IMR-90 (cell line): ENCODE measurements around the gene ACTMAP. TPM values are rescaled to one million over a fixed set of nuclear protein-coding genes. Genes with fewer than 3 reads are reported as not detected.

Experiments
- ATAC-seq: fragments of 200-7000 bp; cut with Tn5 transposase; 2 replicates; pipeline ENCODE4 v1.9.1; 2020; ENCODE audit warnings: low read depth, mild to moderate bottlenecking, moderate library complexity
- BruUV-seq: library from RNA; stranded (reverse); fragments of 400-500 nt; replicated peaks from 2 replicates; lab custom pipeline; 2021; lab: Mats Ljungman, UMichigan
- CTCF ChIA-PET: fragments of 300-600 bp; formaldehyde crosslinking; extraction: SDS; loops from one replicate; lab custom pipeline; 2021; ENCODE audit warnings: antibody characterized with exemption; lab: Yijun Ruan, JAX
- POLR2A ChIA-PET: fragments of 300-600 bp; sonication (Branson Sonifier 250); formaldehyde crosslinking; loops from one replicate; lab custom pipeline; 2022; ENCODE audit warnings: antibody characterized with exemption; ENCODE audit not compliant: unreplicated experiment; lab: Charles Lee
- DNase-seq: peaks from one replicate; pipeline ENCODE4 v3.0.0; 2013
- H2AFZ ChIP-seq: replicated peaks from 2 replicates; pipeline ENCODE3; 2013; ENCODE audit warnings: low read length, mild to moderate bottlenecking; ENCODE audit not compliant: poor library complexity
- H2AK5ac ChIP-seq: 2 replicates; pipeline ENCODE4 v1.6.1; 2013; ENCODE audit warnings: low read depth, low read length, inconsistent platforms
- H2AK9ac ChIP-seq: replicated peaks from 2 replicates; pipeline ENCODE3; 2013; ENCODE audit warnings: mild to moderate bottlenecking, low read depth, low read length, moderate library complexity; ENCODE audit not compliant: poor library complexity
- H2BK120ac ChIP-seq: 2 replicates; pipeline ENCODE4 v1.6.1; 2013; ENCODE audit warnings: low read depth, low read length, inconsistent platforms
- H2BK15ac ChIP-seq: 3 replicates; pipeline ENCODE4 v1.6.1; 2013; ENCODE audit warnings: low read depth, low read length, inconsistent platforms
- H2BK20ac ChIP-seq: 2 replicates; pipeline ENCODE4 v1.6.1; 2013; ENCODE audit warnings: low read depth, mild to moderate bottlenecking, inconsistent platforms, low read length, moderate library complexity
- H2BK5ac ChIP-seq: 2 replicates; pipeline ENCODE4 v1.6.1; 2013; ENCODE audit warnings: mild to moderate bottlenecking, low read depth, low read length, inconsistent platforms; ENCODE audit not compliant: poor library complexity, severe bottlenecking
- H3K14ac ChIP-seq: replicated peaks from 2 replicates; pipeline ENCODE4 v1.6.1; 2013; ENCODE audit warnings: low read depth, low read length, inconsistent platforms
- H3K18ac ChIP-seq: 2 replicates; pipeline ENCODE4 v1.6.1; 2013; ENCODE audit warnings: low read depth, low read length, control low read depth
- H3K23ac ChIP-seq: 2 replicates; pipeline ENCODE4 v1.6.1; 2013; ENCODE audit warnings: low read depth, low read length, inconsistent platforms
- H3K27ac ChIP-seq: 2 replicates; pipeline ENCODE4 v1.5.1; 2013; ENCODE audit warnings: mild to moderate bottlenecking, control low read depth, low read length; ENCODE audit not compliant: insufficient read depth
- H3K27me3 ChIP-seq: 2 replicates; pipeline ENCODE4 v1.6.1; 2013; ENCODE audit warnings: low read length; ENCODE audit not compliant: control insufficient read depth, insufficient read depth
- H3K36me3 ChIP-seq: 2 replicates; pipeline ENCODE4 v1.6.1; 2013; ENCODE audit warnings: low read length, mixed read lengths; ENCODE audit not compliant: control insufficient read depth, insufficient read depth
- H3K4ac ChIP-seq: 2 replicates; pipeline ENCODE4 v1.6.1; 2013; ENCODE audit warnings: low read depth, low read length, inconsistent platforms
- H3K4me1 ChIP-seq: 2 replicates; pipeline ENCODE4 v1.6.1; 2013; ENCODE audit warnings: low read length, mixed read lengths; ENCODE audit not compliant: control insufficient read depth, insufficient read depth
- H3K4me2 ChIP-seq: 2 replicates; pipeline ENCODE4 v1.6.1; 2013; ENCODE audit warnings: low read depth, mild to moderate bottlenecking, control low read depth, low read length, moderate library complexity
- H3K4me3 ChIP-seq: 2 replicates; pipeline ENCODE4 v1.5.1; 2013; ENCODE audit warnings: low read depth, mild to moderate bottlenecking, control low read depth, low read length, moderate library complexity; ENCODE audit not compliant: insufficient read depth
- H3K56ac ChIP-seq: 2 replicates; pipeline ENCODE4 v1.6.1; 2013; ENCODE audit warnings: low read length, inconsistent platforms; ENCODE audit not compliant: insufficient read depth; ENCODE audit errors: extremely low read depth
- H3K79me1 ChIP-seq, 2 experiments: 2 replicates each; pipeline ENCODE4 v1.6.1; 2013; ENCODE audit warnings: low read length in 2 of 2, inconsistent platforms in 1 of 2, low read depth in 1 of 2
- H3K9ac ChIP-seq: 2 replicates; pipeline ENCODE4 v1.6.1; 2013; ENCODE audit warnings: low read depth, low read length, control low read depth
- H3K9me1 ChIP-seq: 2 replicates; pipeline ENCODE4 v1.6.1; 2013; ENCODE audit warnings: low read length, inconsistent platforms; ENCODE audit not compliant: insufficient read depth
- H3K9me3 ChIP-seq: 2 replicates; pipeline ENCODE4 v1.6.1; 2013; ENCODE audit warnings: low read length; ENCODE audit not compliant: control insufficient read depth, insufficient read depth
- H4K20me1 ChIP-seq: 2 replicates; pipeline ENCODE4 v1.6.1; 2013; ENCODE audit warnings: low read length, inconsistent platforms; ENCODE audit not compliant: insufficient read depth
- H4K5ac ChIP-seq: 2 replicates; pipeline ENCODE4 v1.6.1; 2013; ENCODE audit warnings: mild to moderate bottlenecking, low read depth, low read length, control low read depth
- H4K8ac ChIP-seq, 2 experiments: 2 replicates each; pipeline ENCODE4 v1.6.1; 2013; ENCODE audit warnings: low read depth in 2 of 2, low read length in 2 of 2, control low read depth in 1 of 2, inconsistent platforms in 1 of 2
- H4K91ac ChIP-seq: 2 replicates; pipeline ENCODE4 v1.6.1; 2013; ENCODE audit warnings: low read depth, low read length, inconsistent platforms; ENCODE audit not compliant: insufficient read depth
- BHLHE40 ChIP-seq: fragments of 150-350 bp; IDR thresholded peaks from 2 replicates; pipeline ENCODE4 v1.6.1; 2016; ENCODE audit warnings: mild to moderate bottlenecking, low read depth, low read length
- CEBPB ChIP-seq: IDR thresholded peaks from 2 replicates; pipeline ENCODE4 v1.6.1; 2012; ENCODE audit warnings: low read depth, low read length, improper control_type of control experiment
- CHD1 ChIP-seq: IDR thresholded peaks from 2 replicates; pipeline ENCODE4 v1.6.1; 2012; ENCODE audit warnings: low read depth, low read length, improper control_type of control experiment
- CTCF ChIP-seq: conservative IDR thresholded peaks from 2 replicates; pipeline ENCODE4 v1.5.1; 2012; ENCODE audit warnings: mild to moderate bottlenecking, low read depth, low read length, improper control_type of control experiment
- ELK1 ChIP-seq: fragments of 150-350 bp; IDR thresholded peaks from 2 replicates; pipeline ENCODE4 v1.6.1; 2016; ENCODE audit warnings: low read depth, mild to moderate bottlenecking, low read length, moderate library complexity, borderline replicate concordance
- FOS ChIP-seq: fragments of 150-350 bp; IDR thresholded peaks from 2 replicates; pipeline ENCODE4 v1.6.1; 2016; ENCODE audit warnings: low read depth, low read length
- MAFK ChIP-seq: IDR thresholded peaks from 2 replicates; pipeline ENCODE4 v1.6.1; 2012; ENCODE audit warnings: low read depth, low read length, improper control_type of control experiment
- MAZ ChIP-seq: IDR thresholded peaks from 2 replicates; pipeline ENCODE4 v1.6.1; 2012; ENCODE audit warnings: low read depth, mild to moderate bottlenecking, low read length, improper control_type of control experiment, moderate library complexity, borderline replicate concordance
- NFE2L2 ChIP-seq: fragments of 150-350 bp; IDR thresholded peaks from 2 replicates; pipeline ENCODE4 v1.6.1; 2016; ENCODE audit warnings: low read depth, mild to moderate bottlenecking, low read length
- POLR2A ChIP-seq: IDR thresholded peaks from 2 replicates; pipeline ENCODE4 v1.6.1; 2012; ENCODE audit warnings: mild to moderate bottlenecking, low read depth, low read length
- RAD21 ChIP-seq: IDR thresholded peaks from 2 replicates; pipeline ENCODE4 v1.6.1; 2012; ENCODE audit warnings: low read length, improper control_type of control experiment
- RFX5 ChIP-seq: IDR thresholded peaks from 2 replicates; pipeline ENCODE4 v1.8.0; 2012; ENCODE audit warnings: low read depth, mild to moderate bottlenecking, low read length, moderate library complexity
- SMC3 ChIP-seq: fragments of 150-350 bp; IDR thresholded peaks from 2 replicates; pipeline ENCODE4 v1.6.1; 2016; ENCODE audit warnings: low read depth, mild to moderate bottlenecking, antibody characterized with exemption, low read length, moderate library complexity
- USF2 ChIP-seq: fragments of 150-350 bp; IDR thresholded peaks from 2 replicates; pipeline ENCODE4 v1.6.1; 2017; ENCODE audit warnings: mild to moderate bottlenecking, antibody characterized with exemption, low read length, low read depth
- WGBS, 2 experiments: methylation state at CpG; one replicate each; pipeline versions ENCODE4 v1.1.5 to v1.1.7; 2013; ENCODE audit warnings: missing lambda C conversion rate in 2 of 2; ENCODE audit not compliant: insufficient read length in 1 of 2; ENCODE audit errors: extremely low coverage in 2 of 2; 5-methylcytosine and 5-hydroxymethylcytosine counted together
- dilution Hi-C: fragments of 300-500 bp; cut with HindIII; formaldehyde crosslinking; loops from one replicate; pipeline ENCODE4 v1.14.3; 2018; ENCODE audit warnings: low sequenced_read_pairs; ENCODE audit not compliant: unreplicated experiment
- in situ Hi-C: fragments of 300-500 bp; cut with MboI; formaldehyde crosslinking; loops from 3 replicates; pipeline ENCODE4 v1.14.3; 2019; ENCODE audit warnings: low sequenced_read_pairs, inconsistent platforms, mixed read lengths
- intact Hi-C: fragments of 100-400 bp; cut with micrococcal nuclease; formaldehyde crosslinking; loops from 2 replicates; pipeline ENCODE4 v1.10.0; 2022
- polyA plus RNA-seq, 3 experiments: library from polyadenylated mRNA; depleted of rRNA; stranded (reverse); fragments of >200 nt; gene quantifications; 2 replicates each; pipeline ENCODE4 v1.2.3, GENCODE V29; 2012; ENCODE audit warnings: low replicate concordance in 1 of 3
- total RNA-seq: library from RNA; depleted of rRNA; stranded (reverse); fragments of >200 nt; gene quantifications from 2 replicates; pipeline ENCODE4 v1.2.3, GENCODE V29; 2012

ACTMAP gene
- total and polyA plus RNA-seq, 2 of the 4 experiments (the other 2 are of a cell fraction): 0.54 to 5.4 TPM

GRCh38 chr19:40721140-40721486 lies 29.2 kb downstream of the ACTMAP start:
- no peak overlapping the region for H3K27ac ChIP-seq

More at GRCh38 chr19:40721140-40721486, 29.2 kb downstream of the ACTMAP start:
- CTCF ChIA-PET: interaction anchor here (0.5 kb wide), 1 partner anchor 23 kb away, joined by 5 read pairs; no protein-coding TSS in a partner anchor
- no peaks in the 10 kb centered on the region for H3K27me3 ChIP-seq
- H4K91ac ChIP-seq: no peak overlapping the region
- H2BK120ac ChIP-seq: no peak overlapping the region
- peaks cover 16% of the 10 kb centered on the region; the same call in 1 of the 2 replicates for H4K20me1 ChIP-seq
- intact Hi-C loops (no loop called here), in situ Hi-C loops (no loop called here), dilution Hi-C loops (no loop called here)
- H2AK9ac ChIP-seq: no peak overlapping the region
- peaks cover 9% of the 10 kb centered on the region for H3K4me1 ChIP-seq
- H3K14ac ChIP-seq: no peak overlapping the region
- TF ChIP-seq FOS (no peak), CEBPB (no peak), BHLHE40 (no peak), USF2 (no peak), CHD1 (no peak), MAFK (no peak), CTCF (no peak), NFE2L2 (no peak), POLR2A (no peak), SMC3 (no peak), ELK1 (no peak), RFX5 (no peak), MAZ (no peak), RAD21 (no peak)
- H3K4me2 ChIP-seq: no peak overlapping the region
- no peak overlapping the region for H3K4me3 ChIP-seq
- H3K9ac ChIP-seq: no peak overlapping the region
- no peak overlapping the region for H3K56ac ChIP-seq
- H3K9me3 ChIP-seq: no peaks in the 10 kb centered on the region
- ATAC-seq: no peak
- H3K18ac ChIP-seq: no peak overlapping the region
- DNase-seq: no peak
- WGBS, 2 experiments: 96% methylated on average over 3 of the region's 6 CpGs; no CpG with 5 or more reads in 1 of the 2 experiments
- H2BK15ac ChIP-seq: no peak overlapping the region
- POLR2A ChIA-PET: no interaction called here
- peaks cover 20% of the 10 kb centered on the region; the same call in 1 of the 2 replicates for H3K9me1 ChIP-seq
- H2BK5ac ChIP-seq: no peak overlapping the region
- no peak overlapping the region for H4K5ac ChIP-seq
- H3K79me1 ChIP-seq: peaks cover 24 to 78% of the 10 kb centered on the region in 2 experiments
- peak overlapping the region; percentile 7; the same call in 1 of the 2 replicates for H2AK5ac ChIP-seq
- no peak overlapping the region; the same call in 1 of the 2 replicates for H3K4ac ChIP-seq
- no peak overlapping the region for H2AFZ ChIP-seq
- H3K36me3 ChIP-seq: peaks cover 24% of the 10 kb centered on the region
- BruUV-seq: no TSS peak
- H3K23ac ChIP-seq: 0 out of 2 replicates have a peak overlapping the region, but pooled peaks have one; percentile 4
- H4K8ac ChIP-seq: no peak overlapping the region
- no peak overlapping the region for H2BK20ac ChIP-seq
